Erythroblast (primary cell): ENCODE measurements around the gene CEP170.
"Not testable (repeated sequence)": the region's sequence is repeated elsewhere in the genome, so short reads cannot be mapped to it uniquely, and the experiment has no call there.

Experiments used
- GATA1 ChIP-seq: IDR thresholded peaks from 2 replicates; pipeline ENCODE4 v1.6.1; 2011; ENCODE audit warnings: low read depth, mild to moderate bottlenecking, control low read depth, low read length, moderate library complexity
- POLR2A ChIP-seq: IDR thresholded peaks from 2 replicates; pipeline ENCODE4 v1.6.1; 2011; ENCODE audit warnings: mild to moderate bottlenecking, low read length

DNA sequence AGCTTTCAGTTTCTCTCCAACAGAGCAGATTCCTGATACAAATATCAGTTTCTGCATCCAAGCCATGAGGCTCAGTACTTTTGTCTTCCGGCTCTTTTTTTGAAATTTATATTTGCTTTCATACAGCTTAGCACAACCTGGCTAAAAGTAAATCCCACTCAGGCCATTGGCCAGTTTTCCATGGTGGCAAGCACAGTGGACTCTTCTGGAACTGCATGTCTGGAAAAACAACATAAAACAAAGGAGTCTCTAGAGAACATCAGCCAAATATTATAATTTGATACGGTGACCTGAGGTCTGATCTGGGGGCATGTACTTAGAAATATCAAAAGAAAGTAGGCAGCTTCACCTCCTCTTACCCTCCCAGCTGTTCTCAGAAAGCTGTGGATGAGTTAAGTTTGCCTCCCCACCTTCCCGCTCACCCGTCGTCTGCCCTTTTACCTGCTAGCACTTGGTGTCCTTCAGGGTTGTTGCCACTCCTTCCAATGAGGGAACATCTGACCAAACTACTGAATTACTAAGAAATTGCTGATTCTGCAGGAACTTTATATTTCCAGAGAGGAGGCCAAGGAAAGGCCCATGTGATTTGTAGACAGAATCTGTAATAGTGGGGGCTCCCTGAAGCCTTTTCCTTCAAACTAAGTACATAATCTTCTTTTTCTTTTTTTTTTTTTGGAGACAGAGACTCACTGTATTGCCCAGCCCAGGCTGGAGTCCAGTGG is 136.3 kb downstream of the CEP170 start:
- not testable (repeated sequence) for TF ChIP-seq POLR2A, GATA1
